Esophagus squamous epithelium (tissue), 5 donors: ENCODE data around the gene MAN1B1. TPM values are rescaled to one million over a fixed set of nuclear protein-coding genes. Genes with fewer than 3 reads are reported as not detected.
A peak's percentile ranks its signal among the peaks of the same experiment; 100 is the strongest.

Experiments used
- DNase-seq: peaks from one replicate; lab custom pipeline; 2025; lab: John Stamatoyannopoulos, UW
- H3K27ac ChIP-seq, 4 donors: fragments of 200-600 bp; sonication (generic); one replicate each; pipeline ENCODE4 v1.5.1; 2016 to 2019; ENCODE audit warnings: mild to moderate bottlenecking in 1 of 4
- H3K27me3 ChIP-seq, 4 donors: fragments of 200-600 bp; sonication (generic); 1 replicate in 3 of 4; 2 replicates in 1 of 4; pipeline versions ENCODE4 v1.5.1 to v1.6.0; 2017 to 2021; ENCODE audit warnings: antibody characterized with exemption in 1 of 4
- H3K36me3 ChIP-seq, 3 donors: fragments of 200-600 bp; sonication (generic); one replicate each; pipeline ENCODE4 v1.5.1; 2016 to 2019
- H3K4me1 ChIP-seq, 3 donors: fragments of 200-600 bp; sonication (generic); one replicate each; pipeline ENCODE4 v1.5.1; 2017 to 2019
- H3K4me3 ChIP-seq, 4 donors: fragments of 200-600 bp; sonication (generic); 1 replicate in 3 of 4; 2 replicates in 1 of 4; pipeline ENCODE4 v1.5.1; 2016 to 2019; ENCODE audit warnings: mild to moderate bottlenecking in 2 of 4, moderate library complexity in 1 of 4
- H3K9me3 ChIP-seq, 3 donors: fragments of 200-600 bp; sonication (generic); one replicate each; pipeline ENCODE4 v1.5.1; 2016 to 2019
- POLR2A ChIP-seq, 4 donors: fragments of 450-650 bp; IDR thresholded peaks; one replicate each; pipeline ENCODE4 v1.6.1; 2017; ENCODE audit warnings: antibody characterized with exemption in 4 of 4, mild to moderate bottlenecking in 4 of 4, moderate library complexity in 3 of 4
- WGBS, 2 donors: methylation state at CpG; one replicate each; pipeline ENCODE4 v1.1.5; 2018; 5-methylcytosine and 5-hydroxymethylcytosine counted together
- intact Hi-C: fragments of 100-400 bp; cut with DNase I; formaldehyde crosslinking; loops from one replicate; pipeline ENCODE4 v1.15.0; 2022
- total RNA-seq, 4 donors: library from RNA; depleted of rRNA; stranded (reverse); fragments of >200 nt; gene quantifications; one replicate each; pipeline ENCODE4 v1.1.0, GENCODE V29; 2016
- TF ChIP-seq, protein P1 (sequence below), 6 experiments: fragments of 450-650 bp in 4 of 6; fragments of 200-600 bp in 2 of 6; sonication (generic) in 2 of 6; IDR thresholded peaks; one replicate each; pipeline ENCODE4 v1.5.1; 2016 to 2019; ENCODE audit warnings: antibody characterized with exemption in 6 of 6, mild to moderate bottlenecking in 4 of 6, moderate library complexity in 4 of 6
- donor health status: DM: yes; HTN: yes; CAD: no.

The MAN1B1 gene
- total RNA-seq, 4 donors from 2014 or later, result 25.6 to 50.9 (median 39.4) TPM

DNA sequence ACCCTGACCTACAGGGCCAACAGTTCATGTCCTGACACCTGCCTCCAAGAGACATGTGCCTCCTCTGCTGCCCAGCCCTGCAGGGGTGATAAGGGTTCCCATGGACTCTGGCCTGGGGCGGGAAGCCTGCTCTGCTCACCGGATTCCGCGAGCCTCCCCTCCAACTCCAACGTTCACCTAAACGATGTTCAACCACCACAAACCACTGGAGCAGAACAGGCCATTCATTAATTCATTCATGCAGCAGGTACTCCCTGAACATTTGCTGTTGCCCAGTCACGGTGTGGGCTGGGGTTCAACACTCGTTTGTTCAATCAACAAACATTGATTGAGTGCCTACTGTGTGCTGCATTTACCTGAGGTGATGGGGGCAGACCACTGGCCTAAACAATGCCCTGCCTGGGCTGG lies 12.8 kb upstream of the MAN1B1 start:
- Histone ChIP-seq H3K4me3 (no peak overlapping the region), H3K27me3 (peaks cover 0 to 11% (median 0%) of the 10 kb centered on the region in 4 donors), H3K9me3 (no peaks in the 10 kb centered on the region), H3K27ac (no peak overlapping the region), H3K4me1 (peaks cover 35 to 62% (median 39%) of the 10 kb centered on the region in 3 donors), H3K36me3 (peaks cover 0 to 5% (median 0%) of the 10 kb centered on the region in 3 donors)
- DNase-seq, result no peak
- intact Hi-C loops, result no loop called here
- 88 to 93% methylated on average over 3 to 5 of the region's 8 CpGs for WGBS, 2 donors
- TF ChIP-seq, protein P1, sequence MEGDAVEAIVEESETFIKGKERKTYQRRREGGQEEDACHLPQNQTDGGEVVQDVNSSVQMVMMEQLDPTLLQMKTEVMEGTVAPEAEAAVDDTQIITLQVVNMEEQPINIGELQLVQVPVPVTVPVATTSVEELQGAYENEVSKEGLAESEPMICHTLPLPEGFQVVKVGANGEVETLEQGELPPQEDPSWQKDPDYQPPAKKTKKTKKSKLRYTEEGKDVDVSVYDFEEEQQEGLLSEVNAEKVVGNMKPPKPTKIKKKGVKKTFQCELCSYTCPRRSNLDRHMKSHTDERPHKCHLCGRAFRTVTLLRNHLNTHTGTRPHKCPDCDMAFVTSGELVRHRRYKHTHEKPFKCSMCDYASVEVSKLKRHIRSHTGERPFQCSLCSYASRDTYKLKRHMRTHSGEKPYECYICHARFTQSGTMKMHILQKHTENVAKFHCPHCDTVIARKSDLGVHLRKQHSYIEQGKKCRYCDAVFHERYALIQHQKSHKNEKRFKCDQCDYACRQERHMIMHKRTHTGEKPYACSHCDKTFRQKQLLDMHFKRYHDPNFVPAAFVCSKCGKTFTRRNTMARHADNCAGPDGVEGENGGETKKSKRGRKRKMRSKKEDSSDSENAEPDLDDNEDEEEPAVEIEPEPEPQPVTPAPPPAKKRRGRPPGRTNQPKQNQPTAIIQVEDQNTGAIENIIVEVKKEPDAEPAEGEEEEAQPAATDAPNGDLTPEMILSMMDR (IDR thresholded peaks at IDR 0.05), result no peak
- TF ChIP-seq POLR2A (IDR thresholded peaks at IDR 0.05), result no peak

DNA sequence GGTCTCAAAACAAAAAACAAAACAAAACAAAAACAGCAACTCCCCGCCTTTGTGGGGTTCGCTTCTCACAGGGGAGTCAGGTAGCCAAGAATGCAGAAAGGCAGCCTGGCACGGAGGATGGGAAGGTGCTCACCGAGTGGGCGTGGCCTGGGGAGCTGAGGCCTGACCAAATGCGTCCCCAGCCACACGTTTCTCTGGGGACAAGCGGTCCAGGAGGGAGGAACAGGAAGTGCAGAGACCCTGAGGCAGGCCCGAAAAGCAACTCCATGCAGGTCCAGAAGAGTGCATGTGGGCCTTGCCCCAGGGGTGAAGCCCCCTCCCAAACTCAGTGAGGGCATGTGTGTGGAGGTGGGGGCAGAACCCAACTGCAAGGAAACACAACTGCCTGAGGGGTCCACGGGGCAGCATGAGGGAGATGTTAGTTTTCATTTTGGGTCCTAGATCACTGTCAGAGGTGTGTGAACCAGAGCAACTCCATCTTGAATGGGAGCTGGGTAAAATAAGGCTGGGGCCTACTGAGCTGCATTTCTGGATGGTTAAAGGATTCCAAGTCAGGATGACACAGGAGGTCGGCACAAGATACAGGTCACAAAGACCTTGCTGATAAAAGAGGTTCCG lies 12.0 kb upstream of the MAN1B1 start:
- TF ChIP-seq POLR2A (IDR thresholded peaks at IDR 0.05), result no peak
- TF ChIP-seq, protein P1 (IDR thresholded peaks at IDR 0.05), result no peak
- peak overlapping the region in 1 of 4 donors; percentile 25 for H3K27ac ChIP-seq
- WGBS, 2 donors, result 73 to 81% methylated on average over 12 of the region's 12 CpGs
- peaks cover 0 to 13% (median 5%) of the 10 kb centered on the region in 3 donors for H3K36me3 ChIP-seq
- no peak overlapping the region for H3K4me3 ChIP-seq
- no peak for DNase-seq
- no peaks in the 10 kb centered on the region for H3K9me3 ChIP-seq
- H3K4me1 ChIP-seq, result peaks cover 30 to 62% (median 33%) of the 10 kb centered on the region in 3 donors
- H3K27me3 ChIP-seq, result peaks cover 0 to 3% (median 0%) of the 10 kb centered on the region in 4 donors
- intact Hi-C loops, result no loop called here

DNA sequence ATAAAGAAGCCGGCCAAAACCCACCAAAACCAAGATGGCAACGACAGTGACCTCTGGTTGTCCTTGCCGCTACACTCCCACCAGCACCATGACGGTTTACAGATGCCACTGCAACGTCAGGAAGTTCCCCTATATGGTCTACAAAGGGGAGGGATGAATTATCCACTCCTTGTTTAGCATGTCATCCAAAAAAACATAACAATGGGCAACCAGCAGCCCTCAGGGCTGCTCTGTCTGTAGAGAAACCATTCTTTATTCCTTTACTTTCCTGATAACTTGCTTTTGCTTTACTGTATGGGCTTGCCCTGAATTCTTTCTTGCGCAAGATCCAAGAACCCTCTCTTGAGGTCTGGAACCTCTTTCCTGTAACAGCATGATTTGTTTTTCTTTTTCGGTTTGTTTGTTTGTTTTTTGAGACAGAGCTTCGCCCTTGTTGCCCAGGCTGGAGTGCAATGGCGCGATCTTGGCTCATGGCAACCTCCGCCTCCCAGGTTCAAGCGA lies 11.5 kb upstream of the MAN1B1 start:
- Histone ChIP-seq H3K27ac (peak overlapping the region in 1 of 4 donors; percentile 25), H3K36me3 (peaks cover under 1 to 18% (median 9%) of the 10 kb centered on the region in 3 donors), H3K27me3 (no peaks in the 10 kb centered on the region), H3K4me1 (peaks cover 28 to 59% (median 30%) of the 10 kb centered on the region in 3 donors), H3K4me3 (no peak overlapping the region), H3K9me3 (no peaks in the 10 kb centered on the region)
- intact Hi-C loops, result no loop called here
- DNase-seq, result no peak
- TF ChIP-seq, protein P1 (IDR thresholded peaks at IDR 0.05), result no peak
- TF ChIP-seq POLR2A (IDR thresholded peaks at IDR 0.05), result no peak
- 49 to 58% methylated on average over 12 of the region's 12 CpGs for WGBS, 2 donors

DNA sequence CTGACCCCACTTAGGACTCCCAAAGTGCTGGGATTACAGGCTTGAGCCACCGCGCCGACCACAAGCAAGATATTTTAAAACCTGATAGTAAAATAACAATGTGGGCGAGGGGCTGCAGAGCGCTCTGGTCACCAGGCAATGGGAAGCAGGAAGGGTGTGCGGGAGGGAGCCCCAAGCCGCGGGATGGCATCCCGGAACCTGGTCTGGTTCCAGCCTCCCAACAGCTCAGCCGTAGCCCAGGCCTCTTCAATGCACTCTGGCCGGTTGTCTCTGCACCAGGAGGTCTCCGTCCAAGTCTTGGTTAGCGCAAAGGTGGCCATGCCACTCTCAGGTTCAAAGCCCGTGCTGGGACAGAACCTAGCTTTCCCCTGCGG lies 10.2 kb upstream of the MAN1B1 start:
- Histone ChIP-seq H3K4me1 (peaks cover 18 to 46% (median 22%) of the 10 kb centered on the region in 3 donors), H3K4me3 (peak overlapping the region in 3 of 4 donors; percentile 49 to 92 (median 71)), H3K27me3 (no peaks in the 10 kb centered on the region), H3K27ac (peak overlapping the region; percentile 45 to 83 (median 76)), H3K9me3 (no peaks in the 10 kb centered on the region), H3K36me3 (peaks cover 7 to 31% (median 9%) of the 10 kb centered on the region in 3 donors)
- DNase-seq, result no peak
- TF ChIP-seq POLR2A (IDR thresholded peaks at IDR 0.05), result no peak
- TF ChIP-seq, protein P1 (IDR thresholded peaks at IDR 0.05), result no peak
- intact Hi-C loops, result no loop called here
- 80 to 87% methylated on average over 3 to 13 of the region's 15 CpGs for WGBS, 2 donors

DNA sequence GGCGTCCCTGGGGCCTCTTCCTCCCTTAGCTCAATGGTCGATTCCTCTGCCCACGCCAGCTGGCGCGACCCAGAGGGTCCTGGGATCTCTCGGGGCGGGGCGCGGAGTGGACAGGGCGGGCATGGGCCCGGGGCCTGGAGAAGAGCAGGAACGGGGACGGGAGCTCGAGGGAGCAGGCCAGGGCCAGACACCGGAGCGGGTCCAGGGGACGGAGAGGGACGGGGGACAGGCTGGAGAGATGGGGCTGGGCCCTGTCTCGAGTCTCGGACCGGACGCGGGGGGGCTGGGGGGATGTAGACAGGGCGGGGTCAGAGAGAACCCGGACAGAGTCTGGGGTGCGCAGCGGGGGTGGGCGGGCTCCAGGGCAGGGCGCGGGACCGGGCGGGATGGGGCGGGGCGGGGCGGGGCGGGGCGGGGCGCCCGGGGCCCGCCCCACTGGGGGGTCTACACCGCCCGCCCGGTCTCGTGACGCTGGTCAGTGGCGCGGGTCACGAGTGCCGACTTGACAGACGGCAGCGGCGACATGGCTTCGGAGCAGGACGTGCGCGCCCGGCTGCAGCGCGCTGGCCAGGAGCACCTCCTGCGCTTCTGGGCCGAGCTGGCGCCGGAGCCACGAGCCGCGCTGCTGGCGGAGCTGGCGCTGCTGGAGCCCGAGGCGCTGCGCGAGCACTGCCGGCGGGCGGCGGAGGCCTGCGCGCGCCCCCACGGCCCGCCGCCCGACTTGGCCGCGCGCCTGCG lies 9.6 kb upstream of the MAN1B1 start, which contains the start of gene UAP1L1:
Gene UAP1L1, plus strand, starts transcription at position 508 of the 738 bp plus-strand sequence. Its CDS starts 16 bp downstream, at position 524.
- no CpG with 5 or more reads among the region's 87 CpGs for WGBS, 2 donors
- peak in 1 of 4 donors; percentile 67 for TF ChIP-seq POLR2A (IDR thresholded peaks at IDR 0.05)
- TF ChIP-seq, protein P1 (IDR thresholded peaks at IDR 0.05), result no peak
- DNase-seq, result no peak

More for the DNA sequence above, 9.6 kb upstream of the MAN1B1 start, which contains the start of gene UAP1L1:
- H3K4me1 ChIP-seq, result peaks cover 18 to 43% (median 22%) of the 10 kb centered on the region in 3 donors
- H3K9me3 ChIP-seq, result no peaks in the 10 kb centered on the region
- peak within 1 kb of the TSS; percentile 45 to 83 (median 76) for H3K27ac ChIP-seq
- peak within 1 kb of the TSS; percentile 44 to 92 (median 60) for H3K4me3 ChIP-seq
- peaks cover 7 to 37% (median 9%) of the 10 kb centered on the region in 3 donors for H3K36me3 ChIP-seq
- intact Hi-C loops, result no loop called here
- H3K27me3 ChIP-seq, result no peaks in the 10 kb centered on the region
